ENCODE data around the gene H2BK1.

DNA sequence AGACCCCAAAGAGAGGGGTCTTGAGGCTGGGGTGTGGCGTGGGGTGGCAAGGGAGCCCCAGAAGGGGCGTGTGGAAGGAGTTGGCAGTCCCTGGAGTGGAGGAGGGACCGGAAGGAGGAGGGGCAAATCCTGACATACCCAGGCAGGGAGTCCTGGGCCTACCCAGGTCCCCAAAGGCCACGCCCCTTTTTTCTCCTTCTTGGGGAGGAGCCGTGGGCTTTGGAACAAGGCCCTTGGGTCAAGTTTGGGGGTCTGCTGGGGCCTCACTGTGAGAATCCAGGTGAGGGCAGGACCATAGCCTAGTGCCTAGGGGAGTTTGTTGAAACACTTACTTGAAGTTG is 39.4 kb upstream of the H2BK1 start:
- TF ChIP-seq, protein P1, sequence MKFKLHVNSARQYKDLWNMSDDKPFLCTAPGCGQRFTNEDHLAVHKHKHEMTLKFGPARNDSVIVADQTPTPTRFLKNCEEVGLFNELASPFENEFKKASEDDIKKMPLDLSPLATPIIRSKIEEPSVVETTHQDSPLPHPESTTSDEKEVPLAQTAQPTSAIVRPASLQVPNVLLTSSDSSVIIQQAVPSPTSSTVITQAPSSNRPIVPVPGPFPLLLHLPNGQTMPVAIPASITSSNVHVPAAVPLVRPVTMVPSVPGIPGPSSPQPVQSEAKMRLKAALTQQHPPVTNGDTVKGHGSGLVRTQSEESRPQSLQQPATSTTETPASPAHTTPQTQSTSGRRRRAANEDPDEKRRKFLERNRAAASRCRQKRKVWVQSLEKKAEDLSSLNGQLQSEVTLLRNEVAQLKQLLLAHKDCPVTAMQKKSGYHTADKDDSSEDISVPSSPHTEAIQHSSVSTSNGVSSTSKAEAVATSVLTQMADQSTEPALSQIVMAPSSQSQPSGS (CRISPR knock-in tag; IDR thresholded peaks at IDR 0.05): no peak
- TF ChIP-seq BRCA1 (CRISPR knock-in tag; IDR thresholded peaks at IDR 0.05) (no peak), CC2D1A (CRISPR knock-in tag; IDR thresholded peaks at IDR 0.05) (no peak), TCF7L2 (IDR thresholded peaks at IDR 0.05; ENCODE audit: low read depth, low read length) (no peak), TMF1 (CRISPR knock-in tag; IDR thresholded peaks at IDR 0.05; ENCODE audit: low read depth) (no peak), ZNF562 (CRISPR knock-in tag; IDR thresholded peaks at IDR 0.05; ENCODE audit: borderline replicate concordance) (no peak), GATA4 (IDR thresholded peaks at IDR 0.05; ENCODE audit: borderline replicate concordance, low read depth) (no peak)
- TF ChIP-seq, protein P2, sequence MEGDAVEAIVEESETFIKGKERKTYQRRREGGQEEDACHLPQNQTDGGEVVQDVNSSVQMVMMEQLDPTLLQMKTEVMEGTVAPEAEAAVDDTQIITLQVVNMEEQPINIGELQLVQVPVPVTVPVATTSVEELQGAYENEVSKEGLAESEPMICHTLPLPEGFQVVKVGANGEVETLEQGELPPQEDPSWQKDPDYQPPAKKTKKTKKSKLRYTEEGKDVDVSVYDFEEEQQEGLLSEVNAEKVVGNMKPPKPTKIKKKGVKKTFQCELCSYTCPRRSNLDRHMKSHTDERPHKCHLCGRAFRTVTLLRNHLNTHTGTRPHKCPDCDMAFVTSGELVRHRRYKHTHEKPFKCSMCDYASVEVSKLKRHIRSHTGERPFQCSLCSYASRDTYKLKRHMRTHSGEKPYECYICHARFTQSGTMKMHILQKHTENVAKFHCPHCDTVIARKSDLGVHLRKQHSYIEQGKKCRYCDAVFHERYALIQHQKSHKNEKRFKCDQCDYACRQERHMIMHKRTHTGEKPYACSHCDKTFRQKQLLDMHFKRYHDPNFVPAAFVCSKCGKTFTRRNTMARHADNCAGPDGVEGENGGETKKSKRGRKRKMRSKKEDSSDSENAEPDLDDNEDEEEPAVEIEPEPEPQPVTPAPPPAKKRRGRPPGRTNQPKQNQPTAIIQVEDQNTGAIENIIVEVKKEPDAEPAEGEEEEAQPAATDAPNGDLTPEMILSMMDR (CRISPR knock-in tag; IDR thresholded peaks at IDR 0.05): no peak
